T-cell (primary cell): ENCODE measurements around the gene LYPD1. TPM values are rescaled to one million over a fixed set of nuclear protein-coding genes. Genes with fewer than 3 reads are reported as not detected.

Source experiments
- ATAC-seq, 4 experiments: fragments of 200-7000 bp in 3 of 4; fragments of 150-1000 bp in 1 of 4; cut with Tn5 transposase; replicated peaks in 1 of 4; 1 replicate in 3 of 4; 2 replicates in 1 of 4; pipeline ENCODE4 v1.10.0; 2021; ENCODE audit warnings: moderate library complexity in 3 of 4, mild to moderate bottlenecking in 2 of 4, moderate number of reproducible peaks in 1 of 4
- CTCF ChIA-PET, 2 donors: fragments of 300-600 bp; sonication (Branson Sonifier 250); formaldehyde crosslinking; loops; one replicate each; lab custom pipeline; 2022; ENCODE audit warnings: antibody characterized with exemption in 2 of 2; lab: Charles Lee
- POLR2A ChIA-PET, 2 donors: fragments of 300-600 bp; sonication (Branson Sonifier 250); formaldehyde crosslinking; loops; one replicate each; lab custom pipeline; 2022; ENCODE audit warnings: antibody characterized with exemption in 2 of 2; lab: Charles Lee
- DNase-seq, 35 experiments: peaks; one replicate each; pipeline versions ENCODE4 v3.0.0 to v3.0.0-alpha.2; 2013 to 2023
- H3K27ac ChIP-seq: one replicate; pipeline ENCODE4 v1.5.1; 2013; ENCODE audit warnings: low read length
- H3K27me3 ChIP-seq, 2 experiments: replicated peaks in 1 of 2; 1 replicate in 1 of 2; 2 replicates in 1 of 2; pipeline versions ENCODE4 v1.6.1 to v1.7.0; 2013; ENCODE audit warnings: low read length in 1 of 2, mixed read lengths in 1 of 2; ENCODE audit not compliant: control insufficient read depth in 2 of 2, insufficient read depth in 2 of 2; ENCODE audit errors: extremely low read depth in 1 of 2
- H3K36me3 ChIP-seq, 2 donors: 1 replicate in 1 of 2; 2 replicates in 1 of 2; pipeline versions ENCODE4 v1.6.1 to v1.7.0; 2013; ENCODE audit warnings: low read length in 1 of 2; ENCODE audit not compliant: control insufficient read depth in 2 of 2, insufficient read depth in 1 of 2; ENCODE audit errors: extremely low read depth in 1 of 2
- H3K4me1 ChIP-seq, 2 experiments: 1 replicate in 1 of 2; 2 replicates in 1 of 2; pipeline versions ENCODE4 v1.6.1 to v1.7.0; 2013; ENCODE audit warnings: low read length in 2 of 2, mixed read lengths in 1 of 2; ENCODE audit not compliant: insufficient read depth in 2 of 2, control insufficient read depth in 1 of 2; ENCODE audit errors: extremely low read depth in 1 of 2
- H3K4me3 ChIP-seq, 2 donors: 1 replicate in 1 of 2; 2 replicates in 1 of 2; pipeline versions ENCODE4 v1.5.1 to v1.7.0; 2013; ENCODE audit warnings: mild to moderate bottlenecking in 2 of 2, low read length in 1 of 2, moderate library complexity in 1 of 2; ENCODE audit not compliant: control insufficient read depth in 1 of 2; ENCODE audit errors: extremely low read depth in 1 of 2
- H3K9me3 ChIP-seq: 2 replicates; pipeline ENCODE4 v1.7.0; 2013
- H3K27ac Mint-ChIP-seq, 2 donors: one replicate each; pipeline ENCODE4 v1.8.0; 2020 to 2021; ENCODE audit warnings: mild to moderate bottlenecking in 2 of 2, mixed read lengths in 2 of 2
- H3K27me3 Mint-ChIP-seq, 2 donors: one replicate each; pipeline ENCODE4 v1.8.0; 2021 to 2022; ENCODE audit warnings: mixed read lengths in 2 of 2
- H3K36me3 Mint-ChIP-seq: one replicate; pipeline ENCODE4 v1.8.0; 2021; ENCODE audit warnings: mixed read lengths
- H3K4me1 Mint-ChIP-seq, 3 donors: one replicate each; pipeline ENCODE4 v1.8.0; 2020 to 2022; ENCODE audit warnings: mixed read lengths in 3 of 3, mild to moderate bottlenecking in 1 of 3
- H3K4me3 Mint-ChIP-seq, 3 donors: one replicate each; pipeline ENCODE4 v1.8.0; 2020 to 2022; ENCODE audit warnings: mild to moderate bottlenecking in 3 of 3, mixed read lengths in 3 of 3, moderate library complexity in 3 of 3
- H3K9me3 Mint-ChIP-seq, 3 donors: one replicate each; pipeline ENCODE4 v1.8.0; 2020 to 2022; ENCODE audit warnings: mixed read lengths in 3 of 3
- WGBS: methylation state at CpG from one replicate; pipeline ENCODE4 v1.1.5; 2013; ENCODE audit warnings: missing lambda C conversion rate; ENCODE audit not compliant: insufficient coverage; 5-methylcytosine and 5-hydroxymethylcytosine counted together
- total RNA-seq, 35 experiments: library from RNA in 6 of 35; stranded (reverse) in 6 of 35; fragments of 120-200 nt in 1 of 35; gene quantifications; one replicate each; pipeline versions ENCODE4 v1.2.1 to v1.2.4 and lab custom pipeline; 2013 to 2026

The LYPD1 gene
- total RNA-seq, 5 donors from 2014 or later (not counting 1 experiment from before 2014, with no cell fraction given) = 0.15 TPM; not detected in 4

GRCh38 chr2:132670496-132671150 lies 618 bp upstream of the LYPD1 start:
- Mint-ChIP-seq H3K36me3 (no peaks in the 10 kb centered on the region), H3K27ac (no peak overlapping the region), H3K27me3 (peaks cover 25 to 28% of the 10 kb centered on the region in 2 donors), H3K9me3 (no peaks in the 10 kb centered on the region), H3K4me3 (no peak overlapping the region), H3K4me1 (peaks cover 0 to 1% (median 0%) of the 10 kb centered on the region in 3 donors)
- DNase-seq (no peak), ATAC-seq (peak in 1 of 4 experiments; percentile 24)
- no peaks in the 10 kb centered on the region for H3K9me3 ChIP-seq
- H3K27me3 ChIP-seq = peaks cover 6 to 33% of the 10 kb centered on the region in 2 experiments
- 6% methylated on average over 36 of the region's 44 CpGs for WGBS
- POLR2A ChIA-PET = no interaction called here
- CTCF ChIA-PET = no interaction called here
- H3K4me3 ChIP-seq = no peak overlapping the region
- H3K27ac ChIP-seq = no peak overlapping the region
- no peaks in the 10 kb centered on the region for H3K36me3 ChIP-seq
- no peaks in the 10 kb centered on the region for H3K4me1 ChIP-seq

GRCh38 chr2:132668987-132669907 lies 758 bp downstream of the LYPD1 start:
- Mint-ChIP-seq H3K36me3 (no peaks in the 10 kb centered on the region), H3K4me3 (no peak overlapping the region), H3K27me3 (peaks cover 21 to 28% of the 10 kb centered on the region in 2 donors), H3K27ac (no peak overlapping the region), H3K4me1 (peaks cover 0 to 1% (median 0%) of the 10 kb centered on the region in 3 donors), H3K9me3 (no peaks in the 10 kb centered on the region)
- no peak for ATAC-seq
- 6% methylated on average over 80 of the region's 80 CpGs for WGBS
- Histone ChIP-seq H3K4me3 (no peak overlapping the region), H3K36me3 (no peaks in the 10 kb centered on the region), H3K4me1 (no peaks in the 10 kb centered on the region), H3K27me3 (peaks cover 6 to 33% of the 10 kb centered on the region in 2 experiments), H3K27ac (no peak overlapping the region), H3K9me3 (no peaks in the 10 kb centered on the region)
- POLR2A ChIA-PET = no interaction called here
- DNase-seq = no peak
- CTCF ChIA-PET = no interaction called here

GRCh38 chr2:132668189-132668823 lies 1.7 kb downstream of the LYPD1 start:
- Mint-ChIP-seq H3K27me3 (peaks cover 22 to 28% of the 10 kb centered on the region in 2 donors), H3K9me3 (no peaks in the 10 kb centered on the region), H3K4me3 (no peak overlapping the region), H3K36me3 (no peaks in the 10 kb centered on the region), H3K27ac (no peak overlapping the region), H3K4me1 (peaks cover 0 to 1% (median 0%) of the 10 kb centered on the region in 3 donors)
- 7% methylated on average over 16 of the region's 25 CpGs for WGBS
- H3K4me1 ChIP-seq = no peaks in the 10 kb centered on the region
- H3K36me3 ChIP-seq = no peaks in the 10 kb centered on the region
- no peak overlapping the region for H3K27ac ChIP-seq
- DNase-seq (no peak), ATAC-seq (no peak)
- ChIA-PET CTCF (no interaction called here), POLR2A (no interaction called here)
- no peak overlapping the region for H3K4me3 ChIP-seq
- H3K27me3 ChIP-seq = peaks cover 6 to 33% of the 10 kb centered on the region in 2 experiments
- H3K9me3 ChIP-seq = no peaks in the 10 kb centered on the region

GRCh38 chr2:132667706-132668105 lies 2.3 kb downstream of the LYPD1 start:
- no peak overlapping the region for H3K4me3 Mint-ChIP-seq
- H3K27ac Mint-ChIP-seq = no peak overlapping the region
- no peak overlapping the region for H3K4me3 ChIP-seq
- ChIA-PET POLR2A (no interaction called here), CTCF (no interaction called here)
- H3K9me3 Mint-ChIP-seq = no peaks in the 10 kb centered on the region
- no peaks in the 10 kb centered on the region for H3K9me3 ChIP-seq
- peaks cover 17 to 24% of the 10 kb centered on the region in 2 donors for H3K27me3 Mint-ChIP-seq
- DNase-seq (no peak), ATAC-seq (no peak)
- H3K4me1 Mint-ChIP-seq = peaks cover 0 to 1% (median 0%) of the 10 kb centered on the region in 3 donors
- WGBS = no CpG with 5 or more reads among the region's 1 CpG
- H3K36me3 Mint-ChIP-seq = no peaks in the 10 kb centered on the region
- peaks cover 6 to 33% of the 10 kb centered on the region in 2 experiments for H3K27me3 ChIP-seq
- no peaks in the 10 kb centered on the region for H3K4me1 ChIP-seq
- no peak overlapping the region for H3K27ac ChIP-seq
- no peaks in the 10 kb centered on the region for H3K36me3 ChIP-seq

GRCh38 chr2:132665401-132666140 lies 4.4 kb downstream of the LYPD1 start:
- WGBS = 93% methylated on average over 2 of the region's 4 CpGs
- Histone ChIP-seq H3K4me3 (no peak overlapping the region), H3K27me3 (peaks cover 4 to 26% of the 10 kb centered on the region in 2 experiments), H3K27ac (no peak overlapping the region), H3K9me3 (no peaks in the 10 kb centered on the region), H3K36me3 (no peaks in the 10 kb centered on the region), H3K4me1 (no peaks in the 10 kb centered on the region)
- H3K36me3 Mint-ChIP-seq = no peaks in the 10 kb centered on the region
- H3K4me3 Mint-ChIP-seq = no peak overlapping the region
- H3K27ac Mint-ChIP-seq = no peak overlapping the region
- peaks cover 0 to 5% (median 2%) of the 10 kb centered on the region in 3 donors for H3K9me3 Mint-ChIP-seq
- ATAC-seq (no peak), DNase-seq (no peak)
- peaks cover 7 to 9% of the 10 kb centered on the region in 2 donors for H3K27me3 Mint-ChIP-seq
- CTCF ChIA-PET = no interaction called here
- H3K4me1 Mint-ChIP-seq = peaks cover 0 to 1% (median 0%) of the 10 kb centered on the region in 3 donors
- POLR2A ChIA-PET = no interaction called here
